ENCODE data around the gene SFRP2.

DNA sequence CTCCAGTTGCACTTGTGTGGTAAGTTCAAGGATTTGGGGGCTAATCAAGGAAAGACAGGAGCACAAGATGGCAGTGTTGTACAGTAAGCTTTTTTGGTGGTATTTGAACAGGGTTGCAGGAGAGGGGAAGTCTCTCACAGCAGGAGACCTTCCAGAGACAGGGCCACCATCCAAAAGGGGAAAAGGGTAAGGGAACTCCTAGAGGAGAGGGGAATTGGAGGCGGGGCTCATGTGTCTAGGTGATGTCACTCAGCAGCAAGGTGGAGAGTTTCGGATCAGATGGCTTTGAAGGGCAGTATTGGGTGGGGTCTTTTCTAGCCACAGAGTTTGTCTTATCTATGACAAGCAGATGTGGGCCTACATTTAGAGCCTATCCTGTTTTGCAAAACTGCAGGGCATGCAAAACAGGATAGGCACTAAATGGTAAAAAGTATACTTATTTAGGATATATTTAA is 15.6 kb downstream of the SFRP2 start:
- TF ChIP-seq, protein P1, sequence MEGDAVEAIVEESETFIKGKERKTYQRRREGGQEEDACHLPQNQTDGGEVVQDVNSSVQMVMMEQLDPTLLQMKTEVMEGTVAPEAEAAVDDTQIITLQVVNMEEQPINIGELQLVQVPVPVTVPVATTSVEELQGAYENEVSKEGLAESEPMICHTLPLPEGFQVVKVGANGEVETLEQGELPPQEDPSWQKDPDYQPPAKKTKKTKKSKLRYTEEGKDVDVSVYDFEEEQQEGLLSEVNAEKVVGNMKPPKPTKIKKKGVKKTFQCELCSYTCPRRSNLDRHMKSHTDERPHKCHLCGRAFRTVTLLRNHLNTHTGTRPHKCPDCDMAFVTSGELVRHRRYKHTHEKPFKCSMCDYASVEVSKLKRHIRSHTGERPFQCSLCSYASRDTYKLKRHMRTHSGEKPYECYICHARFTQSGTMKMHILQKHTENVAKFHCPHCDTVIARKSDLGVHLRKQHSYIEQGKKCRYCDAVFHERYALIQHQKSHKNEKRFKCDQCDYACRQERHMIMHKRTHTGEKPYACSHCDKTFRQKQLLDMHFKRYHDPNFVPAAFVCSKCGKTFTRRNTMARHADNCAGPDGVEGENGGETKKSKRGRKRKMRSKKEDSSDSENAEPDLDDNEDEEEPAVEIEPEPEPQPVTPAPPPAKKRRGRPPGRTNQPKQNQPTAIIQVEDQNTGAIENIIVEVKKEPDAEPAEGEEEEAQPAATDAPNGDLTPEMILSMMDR (IDR thresholded peaks at IDR 0.05): no peak
- TF ChIP-seq POLR2AphosphoS5 (IDR thresholded peaks at IDR 0.05): no peak
- no peak for TF ChIP-seq POLR2A (IDR thresholded peaks at IDR 0.05)

Measured in breast epithelium (tissue), 3 donors.